Measurements from ENCODE around the gene WASHC4.

The WASHC4 gene

DNA sequence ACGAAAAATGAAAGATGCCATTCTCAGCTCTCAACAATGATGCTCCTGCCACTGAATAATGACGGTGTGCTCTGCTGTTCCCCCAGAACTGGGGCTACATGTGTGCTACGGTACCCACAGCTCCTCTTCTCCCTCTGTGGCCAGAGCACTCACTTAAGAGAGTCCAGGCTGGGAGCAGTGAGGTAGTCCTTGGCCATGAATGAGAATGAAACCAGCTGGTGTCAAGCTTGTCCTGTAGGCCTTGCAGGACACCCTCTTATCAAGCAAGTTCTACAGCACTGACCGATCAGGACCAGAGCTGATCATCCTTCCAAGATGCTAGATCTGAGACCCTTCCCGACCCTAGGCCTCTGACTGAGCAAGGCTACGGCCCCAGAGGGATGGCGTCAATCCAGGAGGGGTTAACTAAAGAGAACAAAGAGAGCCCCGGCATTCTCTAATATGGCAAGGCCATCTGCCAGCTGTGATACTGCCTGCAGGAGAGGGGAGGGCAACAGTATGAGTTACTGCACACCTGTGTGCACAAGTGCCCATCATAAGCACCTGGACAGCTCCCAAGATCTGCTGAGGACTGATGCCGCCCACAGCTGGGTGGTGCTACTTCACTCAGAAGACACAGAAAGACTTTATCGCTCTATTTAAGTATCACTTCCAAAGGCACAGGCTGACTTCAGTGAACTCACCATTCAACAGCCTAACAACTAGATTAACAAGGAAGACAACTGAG, 98.0 kb downstream of the WASHC4 start:
- no peak for DNase-seq (ENCODE audit: low read depth in 3 of 3)

DNA sequence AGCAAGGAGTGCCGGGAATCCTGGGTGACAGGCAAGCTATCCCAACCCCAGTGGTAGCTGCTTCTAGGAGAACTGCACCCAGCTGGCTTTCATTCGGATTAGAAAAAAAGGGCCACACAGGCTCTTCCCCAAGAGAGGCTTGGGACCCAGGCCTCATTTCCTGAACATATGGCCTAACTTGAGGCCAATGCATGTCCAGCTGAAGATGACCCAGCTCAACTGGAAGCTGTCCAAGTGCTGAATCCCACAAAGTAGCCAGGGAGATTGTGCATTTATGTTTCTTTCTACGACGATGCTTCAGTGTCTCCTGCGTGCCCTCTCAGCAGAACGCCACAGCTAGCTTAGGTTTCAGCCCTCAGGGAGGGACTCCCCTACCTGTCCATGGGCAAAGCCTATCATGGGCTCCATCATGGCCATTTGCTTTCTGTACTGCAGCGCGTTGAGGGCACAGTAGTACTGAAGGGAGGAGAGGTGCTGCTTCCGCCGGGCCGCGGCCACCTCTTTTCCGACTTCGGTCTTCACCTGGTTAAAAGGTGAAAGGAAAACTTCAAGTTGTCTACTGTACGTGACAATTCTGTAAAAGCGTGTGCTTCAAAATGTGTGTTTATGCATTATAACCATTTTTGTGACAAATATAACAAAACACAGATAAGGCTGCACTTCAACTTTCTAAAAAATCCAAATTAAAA, 99.3 kb downstream of the WASHC4 start:
- DNase-seq (ENCODE audit: low read depth in 3 of 3), result no peak

DNA sequence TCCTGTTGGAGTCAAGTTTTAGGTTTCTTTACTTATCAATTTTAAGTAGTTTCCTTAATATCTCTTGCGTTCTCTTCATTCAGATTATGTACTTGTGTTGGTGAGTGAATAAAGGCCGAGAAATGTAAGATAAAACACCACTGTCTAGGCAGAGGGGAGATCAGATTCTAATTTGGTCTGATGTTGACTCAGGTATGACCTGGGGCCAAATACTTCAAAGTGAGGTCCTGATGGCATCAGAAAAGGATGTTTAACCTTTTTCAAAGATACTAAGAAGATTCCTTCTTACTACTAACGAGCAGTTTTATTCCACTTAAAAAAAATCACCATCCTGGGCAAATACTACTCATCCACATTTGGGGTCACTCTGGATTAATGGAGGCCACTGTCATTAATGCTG, 101.6 kb downstream of the WASHC4 start:
- DNase-seq (ENCODE audit: low read depth in 3 of 3), result no peak

- DNase-seq (ENCODE audit: low read depth in 3 of 3), result no peak
Measured at GRCh38 chr12:105212438-105212837, 104.9 kb downstream of the WASHC4 start.

DNA sequence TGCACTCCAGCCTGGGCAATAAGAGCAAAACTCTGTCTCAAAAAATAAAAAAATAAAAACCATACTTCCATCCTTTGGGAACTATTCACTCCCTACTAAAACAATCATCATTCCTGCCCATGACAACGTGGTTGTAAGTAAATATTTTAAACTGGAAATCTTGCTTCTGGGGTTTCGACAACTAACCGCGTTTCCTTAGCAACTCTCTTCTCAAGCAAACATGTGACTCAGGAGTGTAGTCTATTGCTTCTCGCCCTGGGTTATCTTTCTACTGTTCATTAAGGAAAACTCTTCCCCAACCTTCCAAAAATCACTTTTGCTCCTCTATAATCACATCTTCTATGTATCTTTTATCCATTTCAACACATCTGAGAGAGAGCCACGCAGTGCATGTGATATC, 106.6 kb downstream of the WASHC4 start:
- DNase-seq (ENCODE audit: low read depth in 3 of 3), result no peak

DNA sequence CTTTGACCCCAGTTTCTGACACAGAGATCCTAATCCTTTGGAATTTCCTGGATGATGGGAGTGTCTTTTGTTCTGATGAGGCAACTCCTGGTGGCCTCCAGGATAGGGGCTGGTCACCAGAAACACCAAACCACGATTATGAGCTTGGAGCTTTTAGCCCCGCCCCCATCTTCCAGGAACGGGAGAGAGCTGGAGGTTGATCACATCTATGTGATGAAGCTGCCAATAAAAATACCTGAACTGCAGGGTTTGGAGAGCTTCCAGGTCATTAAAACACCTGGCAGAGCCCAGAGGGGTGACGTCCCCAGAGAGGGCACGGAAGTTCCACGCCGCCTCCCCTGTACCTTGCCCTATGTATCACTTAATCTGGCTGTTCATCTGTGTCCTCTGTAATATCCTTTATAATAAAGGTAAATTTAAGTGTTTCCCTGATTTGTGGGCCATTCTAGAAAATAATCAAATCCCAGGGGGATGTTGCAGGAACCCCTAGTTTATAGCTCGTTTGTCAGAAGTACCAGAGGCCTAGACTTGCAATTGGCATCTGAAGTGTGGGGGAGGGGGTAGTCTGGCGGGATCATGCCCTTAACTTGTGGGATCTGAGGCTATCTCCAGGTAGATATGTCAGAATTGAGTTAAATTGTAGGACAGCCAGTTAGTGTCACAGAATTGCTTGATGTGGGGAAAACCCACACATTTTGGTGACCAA, 107.3 kb downstream of the WASHC4 start:
- no peak for DNase-seq (ENCODE audit: low read depth in 3 of 3)

- DNase-seq (ENCODE audit: low read depth in 3 of 3), result no peak
Measured at GRCh38 chr12:105218434-105218833, 110.9 kb downstream of the WASHC4 start.

Data from stimulated activated CD4-positive, alpha-beta T cell treated with anti-CD3 and anti-CD28 coated beads, TNF-alpha, amount 100 ng/mL, for 48 hours (primary cell).